CD4-positive, CD25-positive, alpha-beta regulatory T cell (primary cell): ENCODE results near the gene CACNA1A. TPM values are rescaled to one million over a fixed set of nuclear protein-coding genes. Genes with fewer than 3 reads are reported as not detected.

Experiments used
- ATAC-seq, 2 donors: fragments of 150-1000 bp; cut with Tn5 transposase; one replicate each; pipeline ENCODE4 v1.10.0; 2021; ENCODE audit warnings: low read depth in 2 of 2, moderate number of reproducible peaks in 2 of 2, moderate library complexity in 1 of 2
- DNase-seq, 3 donors: peaks; one replicate each; pipeline versions ENCODE4 v3.0.0 to v3.0.0-alpha.2; 2012 to 2022; ENCODE audit warnings: mixed read lengths in 1 of 3
- H3K27ac ChIP-seq: one replicate; pipeline ENCODE4 v1.7.0; 2013; ENCODE audit warnings: mild to moderate bottlenecking, low read length; ENCODE audit not compliant: insufficient read depth, poor library complexity, severe bottlenecking
- H3K27me3 ChIP-seq: one replicate; pipeline ENCODE4 v1.7.0; 2013; ENCODE audit warnings: low read length; ENCODE audit not compliant: control insufficient read depth, insufficient read depth
- H3K36me3 ChIP-seq: one replicate; pipeline ENCODE4 v1.7.0; 2013; ENCODE audit warnings: mild to moderate bottlenecking, low read length, moderate library complexity; ENCODE audit not compliant: control insufficient read depth, insufficient read depth
- H3K4me1 ChIP-seq: 2 replicates; pipeline ENCODE4 v1.7.0; 2013; ENCODE audit warnings: mild to moderate bottlenecking, low read length; ENCODE audit not compliant: insufficient read depth, control insufficient read depth, poor library complexity, severe bottlenecking
- H3K4me3 ChIP-seq: one replicate; pipeline ENCODE4 v1.7.0; 2013; ENCODE audit warnings: low read depth, mild to moderate bottlenecking, low read length, moderate library complexity
- H3K9me3 ChIP-seq, 2 experiments: 1 replicate in 1 of 2; 2 replicates in 1 of 2; pipeline ENCODE4 v1.7.0; 2013; ENCODE audit warnings: low read length in 2 of 2, mild to moderate bottlenecking in 1 of 2, moderate library complexity in 1 of 2; ENCODE audit not compliant: control insufficient read depth in 2 of 2
- H3K27ac Mint-ChIP-seq, 3 donors: one replicate each; pipeline ENCODE4 v1.8.0; 2020 to 2022; ENCODE audit warnings: mild to moderate bottlenecking in 3 of 3, mixed read lengths in 3 of 3, moderate library complexity in 2 of 3
- H3K27me3 Mint-ChIP-seq: one replicate; pipeline ENCODE4 v1.8.0; 2022; ENCODE audit warnings: mild to moderate bottlenecking, mixed read lengths
- H3K36me3 Mint-ChIP-seq: one replicate; pipeline ENCODE4 v1.8.0; 2020; ENCODE audit warnings: mixed read lengths
- H3K4me1 Mint-ChIP-seq, 4 donors: one replicate each; pipeline ENCODE4 v1.8.0; 2020 to 2022; ENCODE audit warnings: mixed read lengths in 4 of 4, mild to moderate bottlenecking in 1 of 4
- H3K4me3 Mint-ChIP-seq, 4 donors: one replicate each; pipeline ENCODE4 v1.8.0; 2020 to 2022; ENCODE audit warnings: mild to moderate bottlenecking in 4 of 4, mixed read lengths in 4 of 4, moderate library complexity in 3 of 4
- H3K9me3 Mint-ChIP-seq, 7 donors: one replicate each; pipeline ENCODE4 v1.8.0; 2020 to 2022; ENCODE audit warnings: mixed read lengths in 7 of 7, mild to moderate bottlenecking in 3 of 7, moderate library complexity in 2 of 7
- polyA plus RNA-seq, 4 donors: library from polyadenylated mRNA; unstranded; fragments of 300-500 nt; fragmentation: Illumina TruSeq; gene quantifications; one replicate each; pipeline ENCODE4 v1.2.3, GENCODE V29; 2021
- total RNA-seq: library from RNA; stranded (reverse); gene quantifications from one replicate; pipeline ENCODE4 v1.2.3, GENCODE V29; 2022

Gene CACNA1A
- total and polyA plus RNA-seq, 5 donors from 2014 or later = 0.16 to 0.62 TPM; not detected in 3

DNA sequence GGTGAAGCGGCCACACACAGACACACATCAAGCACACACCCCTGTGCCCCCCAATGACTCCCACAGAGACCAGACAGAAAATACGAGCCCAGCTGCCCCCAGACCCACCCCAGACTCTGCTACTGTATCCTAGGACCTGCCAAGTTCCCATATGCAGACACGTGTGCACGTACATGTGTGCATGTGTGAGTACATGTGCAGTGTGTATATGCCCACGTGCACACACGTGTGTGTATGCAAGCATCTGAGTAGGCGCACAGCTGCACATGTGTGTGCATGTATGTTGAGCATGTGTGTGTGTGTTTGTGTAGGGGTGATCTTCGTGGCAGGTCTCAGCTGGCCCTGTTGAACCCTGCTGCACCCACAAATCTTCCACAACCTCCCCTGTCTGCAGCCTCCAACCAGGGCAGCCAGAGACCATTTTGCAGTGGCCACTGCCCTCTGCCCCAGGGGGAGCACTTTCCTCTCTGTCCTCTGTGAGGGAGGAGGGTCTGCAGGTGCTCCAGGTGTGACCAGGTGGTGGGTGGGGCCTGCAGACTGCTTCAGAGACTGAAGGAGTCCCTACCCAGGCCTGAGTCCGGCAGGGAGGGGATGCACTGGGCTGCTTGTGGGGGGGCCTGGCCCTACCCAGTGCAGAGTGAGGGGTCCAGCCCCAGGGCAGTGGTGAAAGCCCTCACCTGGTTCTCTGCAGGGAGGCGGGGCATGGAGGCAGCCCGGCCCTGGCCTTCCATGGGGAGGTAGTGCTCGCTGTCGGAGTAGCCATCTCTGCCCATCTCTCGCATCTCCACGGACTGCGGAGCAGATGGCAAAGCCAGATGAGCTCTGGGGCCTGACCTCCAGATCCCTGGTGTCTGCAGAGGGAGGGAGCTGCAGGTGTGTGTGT lies 294.6 kb downstream of the CACNA1A start:
- DNase-seq (no peak), ATAC-seq (no peak)
- no peaks in the 10 kb centered on the region for H3K27me3 Mint-ChIP-seq
- H3K4me1 Mint-ChIP-seq = peaks cover 0 to 47% (median 17%) of the 10 kb centered on the region in 4 donors
- Histone ChIP-seq H3K4me3 (no peak overlapping the region), H3K27ac (no peak overlapping the region), H3K9me3 (no peaks in the 10 kb centered on the region), H3K4me1 (peaks cover 19% of the 10 kb centered on the region), H3K27me3 (no peaks in the 10 kb centered on the region), H3K36me3 (no peaks in the 10 kb centered on the region)
- no peaks in the 10 kb centered on the region for H3K36me3 Mint-ChIP-seq
- no peaks in the 10 kb centered on the region for H3K9me3 Mint-ChIP-seq
- H3K4me3 Mint-ChIP-seq = peak overlapping the region in 2 of 4 donors; percentile 59 to 75
- peak overlapping the region in 1 of 3 donors; percentile 52 for H3K27ac Mint-ChIP-seq

GRCh38 chr19:13210941-13211340 lies 295.3 kb downstream of the CACNA1A start:
- H3K36me3 ChIP-seq = no peaks in the 10 kb centered on the region
- Mint-ChIP-seq H3K9me3 (no peaks in the 10 kb centered on the region), H3K27me3 (no peaks in the 10 kb centered on the region), H3K27ac (no peak overlapping the region), H3K4me3 (peak overlapping the region in 1 of 4 donors; percentile 16), H3K36me3 (no peaks in the 10 kb centered on the region), H3K4me1 (peaks cover 0 to 47% (median 15%) of the 10 kb centered on the region in 4 donors)
- H3K4me1 ChIP-seq = peaks cover 16% of the 10 kb centered on the region
- H3K4me3 ChIP-seq = no peak overlapping the region
- no peak for ATAC-seq
- no peak for DNase-seq
- no peak overlapping the region for H3K27ac ChIP-seq
- H3K9me3 ChIP-seq = no peaks in the 10 kb centered on the region
- H3K27me3 ChIP-seq = no peaks in the 10 kb centered on the region

GRCh38 chr19:13210339-13210775 lies 295.9 kb downstream of the CACNA1A start:
- ATAC-seq = no peak

DNA sequence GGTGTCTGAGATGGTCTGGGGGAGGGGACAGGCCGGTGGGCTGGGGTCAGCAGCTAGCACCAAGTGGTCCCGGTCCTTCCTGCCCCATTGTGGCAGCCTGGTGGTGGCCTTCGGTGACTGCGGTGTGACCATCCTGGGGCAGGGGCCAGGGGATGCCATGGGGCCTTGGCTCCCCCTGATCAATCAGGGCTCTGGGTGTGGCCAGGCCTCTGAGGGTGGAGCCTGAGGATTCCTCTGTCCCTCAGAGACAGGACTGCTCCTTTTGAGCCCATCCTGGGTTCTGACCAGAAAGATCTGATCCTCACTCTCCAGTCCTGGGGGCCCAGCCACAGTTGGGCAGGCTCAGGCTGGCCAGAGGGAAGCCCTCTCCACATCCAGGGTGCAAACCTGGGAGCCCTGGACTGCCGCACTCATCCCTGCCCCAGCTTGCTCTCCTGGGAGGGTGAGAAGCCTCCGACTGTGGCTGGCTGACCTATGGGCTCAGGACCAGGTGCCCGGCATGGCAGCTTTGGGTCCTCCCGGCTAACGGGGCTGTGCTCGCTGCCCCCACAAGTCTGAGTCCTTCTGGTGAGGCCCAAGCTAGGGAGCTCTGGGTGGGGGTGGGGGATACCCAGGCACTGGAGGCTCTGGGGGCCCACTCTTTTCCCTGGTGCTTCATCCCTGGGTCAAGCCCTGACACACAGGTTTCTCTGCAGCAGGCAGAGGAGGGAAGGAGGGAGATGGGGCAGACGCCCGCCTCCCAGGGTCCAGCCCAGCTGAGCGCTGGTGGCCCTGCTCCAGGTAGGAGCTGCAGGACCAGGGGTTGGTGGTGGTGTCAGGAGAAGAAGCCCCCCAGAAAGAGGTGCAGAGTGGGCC lies 296.6 kb downstream of the CACNA1A start:
- peak overlapping the region in 1 of 3 donors; percentile 91 for H3K27ac Mint-ChIP-seq
- ATAC-seq (no peak), DNase-seq (no peak)
- no peak overlapping the region for H3K4me3 ChIP-seq
- H3K4me1 ChIP-seq = peaks cover 12% of the 10 kb centered on the region
- no peaks in the 10 kb centered on the region for H3K36me3 ChIP-seq
- H3K9me3 Mint-ChIP-seq = no peaks in the 10 kb centered on the region
- H3K27ac ChIP-seq = no peak overlapping the region
- no peaks in the 10 kb centered on the region for H3K27me3 ChIP-seq
- no peaks in the 10 kb centered on the region for H3K9me3 ChIP-seq
- H3K4me3 Mint-ChIP-seq = peak overlapping the region in 3 of 4 donors; percentile 65 to 91 (median 73)
- H3K4me1 Mint-ChIP-seq = peaks cover 0 to 40% (median 10%) of the 10 kb centered on the region in 4 donors
- no peaks in the 10 kb centered on the region for H3K27me3 Mint-ChIP-seq
- H3K36me3 Mint-ChIP-seq = no peaks in the 10 kb centered on the region

More at GRCh38 chr19:13210339-13210775, 295.9 kb downstream of the CACNA1A start:
- Histone ChIP-seq H3K9me3 (no peaks in the 10 kb centered on the region), H3K27ac (no peak overlapping the region), H3K36me3 (no peaks in the 10 kb centered on the region), H3K4me1 (peaks cover 12% of the 10 kb centered on the region), H3K4me3 (no peak overlapping the region), H3K27me3 (no peaks in the 10 kb centered on the region)
- no peaks in the 10 kb centered on the region for H3K27me3 Mint-ChIP-seq
- peaks cover 0 to 41% (median 10%) of the 10 kb centered on the region in 4 donors for H3K4me1 Mint-ChIP-seq
- H3K4me3 Mint-ChIP-seq = peak overlapping the region in 2 of 4 donors; percentile 16 to 28
- H3K27ac Mint-ChIP-seq = peak overlapping the region in 2 of 3 donors; percentile 9 to 71
- DNase-seq = no peak
- H3K9me3 Mint-ChIP-seq = no peaks in the 10 kb centered on the region
- no peaks in the 10 kb centered on the region for H3K36me3 Mint-ChIP-seq

DNA sequence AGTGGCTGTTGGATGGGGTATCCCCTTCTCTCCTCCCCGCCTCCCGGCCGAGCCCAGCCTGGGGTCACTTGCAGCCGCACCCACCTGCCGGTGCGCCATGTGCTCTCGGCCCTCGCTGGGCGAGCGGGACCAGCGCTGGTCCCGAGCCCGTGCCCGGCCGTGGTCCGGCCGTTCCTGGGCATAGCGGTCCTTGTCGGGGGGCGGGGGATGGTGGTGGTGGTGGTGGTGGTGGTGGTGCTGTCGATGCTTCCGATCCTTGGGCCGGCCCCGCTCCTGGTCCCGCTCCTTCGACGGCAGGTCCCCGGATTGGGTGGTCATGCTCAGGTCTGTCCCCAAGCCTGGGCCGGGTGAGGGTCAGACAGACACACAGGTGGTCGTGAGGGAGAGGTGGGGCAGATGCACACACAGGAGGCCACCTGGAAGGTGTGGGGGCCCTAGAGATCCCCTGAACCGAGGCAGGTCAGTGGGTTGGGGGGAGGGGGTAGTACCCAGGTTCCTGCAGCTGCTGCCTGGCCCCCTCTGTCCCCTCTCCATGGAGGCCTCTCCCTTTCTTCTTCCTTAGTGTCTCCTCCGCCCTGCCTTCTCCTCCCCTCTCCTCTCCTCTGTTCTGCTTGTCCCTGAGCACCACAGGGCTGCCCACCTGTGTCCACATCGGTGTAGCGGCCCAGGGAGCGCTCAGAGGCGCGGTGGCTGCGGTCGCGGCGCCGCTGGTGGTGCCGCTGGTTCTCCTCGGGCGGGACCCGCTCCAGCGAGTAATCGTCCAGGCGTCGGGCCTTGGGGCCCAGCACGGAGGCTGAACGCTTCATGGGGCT lies 297.4 kb downstream of the CACNA1A start:
- Mint-ChIP-seq H3K36me3 (no peaks in the 10 kb centered on the region), H3K9me3 (no peaks in the 10 kb centered on the region), H3K27me3 (no peaks in the 10 kb centered on the region), H3K27ac (peak overlapping the region; percentile 59 to 91 (median 88)), H3K4me3 (peak overlapping the region; percentile 85 to 96 (median 90)), H3K4me1 (peaks cover 0 to 35% (median 12%) of the 10 kb centered on the region in 4 donors)
- Histone ChIP-seq H3K27me3 (no peaks in the 10 kb centered on the region), H3K36me3 (no peaks in the 10 kb centered on the region), H3K27ac (no peak overlapping the region), H3K4me1 (peaks cover 12% of the 10 kb centered on the region), H3K9me3 (no peaks in the 10 kb centered on the region), H3K4me3 (no peak overlapping the region)
- DNase-seq (no peak), ATAC-seq (peak in 1 of 2 donors; percentile 7)

- H3K27me3 ChIP-seq = no peaks in the 10 kb centered on the region
- Mint-ChIP-seq H3K4me1 (peaks cover 0 to 31% (median 10%) of the 10 kb centered on the region in 4 donors), H3K27ac (peak overlapping the region; percentile 88 to 99 (median 98)), H3K36me3 (no peaks in the 10 kb centered on the region), H3K27me3 (no peaks in the 10 kb centered on the region), H3K4me3 (peak overlapping the region; percentile 85 to 99 (median 92)), H3K9me3 (no peaks in the 10 kb centered on the region)
- H3K4me1 ChIP-seq = peaks cover 12% of the 10 kb centered on the region
- peak overlapping the region; percentile 80 for H3K4me3 ChIP-seq
- H3K36me3 ChIP-seq = no peaks in the 10 kb centered on the region
- peak; percentile 48 to 54 for ATAC-seq
- no peak overlapping the region for H3K27ac ChIP-seq
- DNase-seq = peak; percentile 25 to 76 (median 41)
- H3K9me3 ChIP-seq = no peaks in the 10 kb centered on the region
Measured at GRCh38 chr19:13207846-13208671, 298.2 kb downstream of the CACNA1A start.
